Breast epithelium (tissue), 4 donors: ENCODE results near the gene KHSRP. TPM values are rescaled to one million over a fixed set of nuclear protein-coding genes. Genes with fewer than 3 reads are reported as not detected.
"Not testable (repeated sequence)": the region's sequence is repeated elsewhere in the genome, so short reads cannot be mapped to it uniquely, and the experiment has no call there.

Experiments used
- DNase-seq, 2 donors: peaks; one replicate each; pipeline ENCODE4 v3.0.0-alpha.2; 2019; ENCODE audit warnings: low spot score in 2 of 2
- H3K27ac ChIP-seq, 2 donors: fragments of 200-600 bp; sonication (generic) in 1 of 2; one replicate each; pipeline ENCODE4 v1.5.1; 2016 to 2019; ENCODE audit warnings: mild to moderate bottlenecking in 1 of 2
- H3K27me3 ChIP-seq, 2 donors: fragments of 200-600 bp; sonication (generic) in 1 of 2; one replicate each; pipeline versions ENCODE4 v1.5.1 to v1.6.0; 2017 to 2019; ENCODE audit warnings: control low read depth in 1 of 2, mild to moderate bottlenecking in 1 of 2
- H3K36me3 ChIP-seq: fragments of 200-600 bp; one replicate; pipeline ENCODE4 v1.5.1; 2019
- H3K4me1 ChIP-seq, 2 donors: fragments of 200-600 bp; sonication (generic); one replicate each; pipeline ENCODE4 v1.5.1; 2016 to 2019; ENCODE audit warnings: control low read depth in 1 of 2
- H3K4me3 ChIP-seq, 3 donors: fragments of 200-600 bp; sonication (generic); 1 replicate in 2 of 3; 2 replicates in 1 of 3; pipeline ENCODE4 v1.5.1; 2016 to 2019; ENCODE audit warnings: mild to moderate bottlenecking in 3 of 3, moderate library complexity in 2 of 3
- H3K9me3 ChIP-seq, 2 donors: fragments of 200-600 bp; sonication (generic) in 1 of 2; one replicate each; pipeline ENCODE4 v1.5.1; 2016 to 2019; ENCODE audit warnings: control low read depth in 1 of 2
- POLR2A ChIP-seq: fragments of 450-650 bp; IDR thresholded peaks from one replicate; pipeline ENCODE4 v1.6.1; 2016; ENCODE audit warnings: antibody characterized with exemption, mild to moderate bottlenecking, moderate library complexity
- POLR2AphosphoS5 ChIP-seq, 3 donors: sonication (generic); formaldehyde crosslinking; IDR thresholded peaks; one replicate each; pipeline ENCODE4 v1.6.1; 2017; ENCODE audit warnings: antibody characterized with exemption in 3 of 3
- intact Hi-C: fragments of 100-400 bp; cut with DNase I; formaldehyde crosslinking; loops from one replicate; pipeline ENCODE4 v1.15.1; 2023; ENCODE audit warnings: low total_unique reads
- total RNA-seq, 3 donors: library from RNA; depleted of rRNA; stranded (reverse); fragments of >200 nt; gene quantifications; one replicate each; pipeline ENCODE4 v1.1.0, GENCODE V29; 2016
- TF ChIP-seq, protein P1 (sequence below), 3 donors: fragments of 450-650 bp; IDR thresholded peaks; one replicate each; pipeline ENCODE4 v1.5.1; 2016 to 2017; ENCODE audit warnings: antibody characterized with exemption in 3 of 3, mild to moderate bottlenecking in 3 of 3, moderate library complexity in 3 of 3

KHSRP gene
- total RNA-seq, 3 donors from 2014 or later, result 71.4 to 76.1 (median 73.0) TPM

DNA sequence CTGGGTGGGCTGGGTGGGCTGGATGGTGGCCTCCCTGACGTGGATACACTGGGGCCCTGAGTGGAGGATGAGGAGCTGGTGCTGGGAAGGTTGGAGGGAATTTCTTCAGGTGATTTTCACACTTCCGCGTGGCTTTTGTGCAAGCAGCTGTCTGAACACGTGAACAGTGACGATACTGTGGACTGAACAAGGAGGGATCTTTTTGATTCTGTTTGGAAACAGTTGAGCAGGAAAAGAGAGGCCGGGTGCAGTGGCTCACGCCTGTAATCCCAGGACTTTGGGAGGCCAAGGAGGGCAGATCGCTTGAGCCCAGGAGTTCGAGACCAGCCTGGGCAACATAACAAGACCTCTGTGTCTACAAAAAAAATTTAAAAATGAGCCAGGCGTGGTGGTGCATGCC lies 22.6 kb downstream of the KHSRP start:
- no peak overlapping the region for H3K27ac ChIP-seq
- intact Hi-C loops, result no loop called here

DNA sequence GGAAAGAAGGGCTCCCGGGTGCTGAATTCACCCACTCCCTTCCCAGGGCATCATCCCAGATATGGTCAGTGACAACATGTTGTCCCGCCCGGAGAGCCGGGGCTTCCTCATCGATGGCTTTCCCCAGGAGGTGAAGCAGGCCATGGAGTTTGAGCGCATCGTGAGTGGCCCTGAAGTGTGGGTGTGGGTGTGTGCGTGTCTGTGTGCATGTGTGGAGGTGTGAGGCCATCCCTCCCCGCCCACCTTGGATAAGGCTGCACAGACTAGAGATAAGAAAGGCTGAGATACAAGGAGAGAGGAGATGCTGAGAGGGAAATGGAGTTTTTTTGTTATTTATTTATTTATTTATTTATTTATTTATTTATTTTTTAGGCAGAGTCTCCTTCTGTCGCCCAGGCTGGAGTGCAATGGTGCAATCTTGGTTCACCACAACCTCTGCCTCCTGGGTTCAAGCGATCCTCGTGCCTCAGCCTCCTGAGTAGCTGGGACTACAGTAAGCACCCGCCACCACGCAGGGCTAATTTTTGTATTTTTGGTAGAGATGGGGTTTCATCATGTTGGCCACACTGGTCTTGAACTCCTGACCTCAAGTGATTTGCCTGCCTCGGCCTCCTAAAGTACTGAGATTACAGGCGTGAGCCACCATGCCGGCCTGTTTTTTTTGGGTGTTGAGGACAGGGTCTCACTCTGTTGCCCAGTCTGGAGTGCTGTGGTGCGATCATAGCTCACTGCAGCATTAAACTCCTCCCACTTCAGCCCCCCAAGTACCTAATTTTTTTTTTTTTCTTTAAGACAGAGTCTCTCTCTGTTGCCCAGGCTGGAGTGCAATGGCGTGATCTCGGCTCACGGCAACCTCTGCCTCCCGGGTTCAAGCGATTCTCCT lies 24.3 kb downstream of the KHSRP start:
- H3K9me3 ChIP-seq, intact Hi-C loops, H3K36me3 ChIP-seq, H3K4me1 ChIP-seq, H3K27me3 ChIP-seq, H3K4me3 ChIP-seq, H3K27ac ChIP-seq, DNase-seq: not testable (repeated sequence)

More for the DNA sequence above, 22.6 kb downstream of the KHSRP start:
- Histone ChIP-seq H3K4me1 (no peaks in the 10 kb centered on the region), H3K27me3 (no peaks in the 10 kb centered on the region), H3K9me3 (no peaks in the 10 kb centered on the region), H3K4me3 (no peak overlapping the region), H3K36me3 (no peaks in the 10 kb centered on the region)
- DNase-seq, result no peak
- TF ChIP-seq POLR2A (no peak), POLR2AphosphoS5 (IDR thresholded peaks at IDR 0.05) (no peak)
- TF ChIP-seq, protein P1, sequence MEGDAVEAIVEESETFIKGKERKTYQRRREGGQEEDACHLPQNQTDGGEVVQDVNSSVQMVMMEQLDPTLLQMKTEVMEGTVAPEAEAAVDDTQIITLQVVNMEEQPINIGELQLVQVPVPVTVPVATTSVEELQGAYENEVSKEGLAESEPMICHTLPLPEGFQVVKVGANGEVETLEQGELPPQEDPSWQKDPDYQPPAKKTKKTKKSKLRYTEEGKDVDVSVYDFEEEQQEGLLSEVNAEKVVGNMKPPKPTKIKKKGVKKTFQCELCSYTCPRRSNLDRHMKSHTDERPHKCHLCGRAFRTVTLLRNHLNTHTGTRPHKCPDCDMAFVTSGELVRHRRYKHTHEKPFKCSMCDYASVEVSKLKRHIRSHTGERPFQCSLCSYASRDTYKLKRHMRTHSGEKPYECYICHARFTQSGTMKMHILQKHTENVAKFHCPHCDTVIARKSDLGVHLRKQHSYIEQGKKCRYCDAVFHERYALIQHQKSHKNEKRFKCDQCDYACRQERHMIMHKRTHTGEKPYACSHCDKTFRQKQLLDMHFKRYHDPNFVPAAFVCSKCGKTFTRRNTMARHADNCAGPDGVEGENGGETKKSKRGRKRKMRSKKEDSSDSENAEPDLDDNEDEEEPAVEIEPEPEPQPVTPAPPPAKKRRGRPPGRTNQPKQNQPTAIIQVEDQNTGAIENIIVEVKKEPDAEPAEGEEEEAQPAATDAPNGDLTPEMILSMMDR (IDR thresholded peaks at IDR 0.05), result no peak

DNA sequence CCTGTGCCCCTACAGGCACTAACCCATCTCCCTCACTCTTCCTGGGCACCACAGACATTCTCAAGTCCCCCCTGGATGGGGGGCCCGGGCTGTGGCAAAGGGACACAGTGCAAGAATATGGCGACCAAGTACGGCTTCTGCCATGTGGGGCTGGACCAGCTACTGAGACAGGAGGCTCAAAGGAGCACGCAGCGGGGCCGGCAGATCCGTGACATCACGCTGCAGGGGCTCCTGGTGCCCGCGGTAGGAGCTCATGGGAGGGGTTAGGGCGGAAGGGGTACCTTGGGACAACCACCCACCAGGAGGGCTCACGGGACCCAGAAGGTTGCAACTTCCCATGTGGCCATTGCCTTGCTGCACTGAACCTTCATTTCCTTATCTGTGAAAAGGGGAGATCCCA lies 28.3 kb downstream of the KHSRP start:
- no peaks in the 10 kb centered on the region for H3K9me3 ChIP-seq
- no peak overlapping the region for H3K4me3 ChIP-seq
- H3K4me1 ChIP-seq, result peaks cover 0 to 8% of the 10 kb centered on the region in 2 donors
- TF ChIP-seq, protein P1 (IDR thresholded peaks at IDR 0.05), result no peak
- TF ChIP-seq POLR2A (no peak), POLR2AphosphoS5 (IDR thresholded peaks at IDR 0.05) (no peak)
- no peaks in the 10 kb centered on the region for H3K27me3 ChIP-seq
- intact Hi-C loops, result no loop called here
- H3K27ac ChIP-seq, result no peak overlapping the region
- no peaks in the 10 kb centered on the region for H3K36me3 ChIP-seq
- no peak for DNase-seq

GRCh38 chr19:6394831-6395230 lies 29.8 kb downstream of the KHSRP start:
- intact Hi-C loops, result no loop called here
- TF ChIP-seq, protein P1 (IDR thresholded peaks at IDR 0.05), result no peak
- TF ChIP-seq POLR2AphosphoS5 (IDR thresholded peaks at IDR 0.05), result no peak
- no peak for TF ChIP-seq POLR2A
- DNase-seq, result no peak
- Histone ChIP-seq H3K27ac (no peak overlapping the region), H3K36me3 (no peaks in the 10 kb centered on the region), H3K9me3 (no peaks in the 10 kb centered on the region), H3K4me3 (no peak overlapping the region), H3K4me1 (peaks cover 0 to 8% of the 10 kb centered on the region in 2 donors), H3K27me3 (no peaks in the 10 kb centered on the region)

DNA sequence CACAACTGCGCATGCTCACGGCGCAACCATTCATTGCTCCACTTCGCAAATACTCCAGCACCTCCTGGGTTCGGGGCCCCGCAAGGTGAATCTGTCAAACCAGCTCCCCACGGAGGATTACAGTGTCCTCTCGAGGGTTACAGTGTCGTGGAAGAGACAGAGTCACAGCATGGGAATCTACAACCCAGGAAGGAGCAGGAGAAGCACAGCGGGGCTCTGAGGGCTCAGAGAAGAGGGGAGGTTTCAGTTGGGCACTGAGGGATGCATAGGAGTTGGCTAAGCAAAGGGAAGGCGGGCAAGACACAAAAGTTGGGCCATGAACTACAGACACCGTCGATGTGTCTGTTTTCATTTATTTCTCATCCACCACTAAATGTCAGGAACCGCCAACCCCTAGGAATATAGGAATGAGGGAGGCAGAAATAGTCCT lies 30.6 kb downstream of the KHSRP start:
- TF ChIP-seq POLR2AphosphoS5 (IDR thresholded peaks at IDR 0.05) (no peak), POLR2A (no peak)
- TF ChIP-seq, protein P1 (IDR thresholded peaks at IDR 0.05), result no peak
- Histone ChIP-seq H3K4me1 (peaks cover 0 to 8% of the 10 kb centered on the region in 2 donors), H3K27me3 (no peaks in the 10 kb centered on the region), H3K27ac (peak overlapping the region; percentile 97 to 99), H3K36me3 (no peaks in the 10 kb centered on the region), H3K9me3 (no peaks in the 10 kb centered on the region), H3K4me3 (peak overlapping the region; percentile 81 to 86 (median 83))
- intact Hi-C loops, result no loop called here
- no peak for DNase-seq
